Activated CD4-positive, CD25-positive, alpha-beta regulatory T cell treated with anti-CD3 and anti-CD28 coated beads, Interleukin-2, amount 50 U/mL, for 24 hours (primary cell): ENCODE data around the gene MPHOSPH6.
"Not testable (repeated sequence)": the region's sequence is repeated elsewhere in the genome, so short reads cannot be mapped to it uniquely, and the experiment has no call there.

Experiments
- ATAC-seq, 2 donors: fragments of 150-1000 bp; cut with Tn5 transposase; one replicate each; pipeline ENCODE4 v1.10.0; 2021; ENCODE audit warnings: mild to moderate bottlenecking in 1 of 2, moderate library complexity in 1 of 2

MPHOSPH6 gene

DNA sequence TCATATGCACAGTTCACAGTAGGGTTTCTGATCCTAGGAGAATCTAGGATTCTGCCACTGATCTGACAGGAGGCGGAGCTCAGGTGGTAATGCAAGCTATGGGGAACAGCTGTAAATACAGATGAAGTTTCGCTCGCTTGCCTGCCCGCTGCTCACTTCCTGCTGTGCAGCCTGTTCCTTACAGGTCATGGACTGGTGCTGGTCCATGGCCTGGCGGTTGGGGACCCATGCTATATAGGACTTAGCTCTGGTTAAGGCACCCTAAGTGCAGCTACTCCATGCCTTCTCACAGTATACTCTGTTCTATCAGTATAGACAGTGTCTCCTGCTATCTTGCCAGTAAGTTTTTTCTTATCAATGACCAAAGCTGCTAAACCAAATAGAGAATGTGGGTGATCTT lies 2.4 kb downstream of the MPHOSPH6 start:
- ATAC-seq, result no peak

DNA sequence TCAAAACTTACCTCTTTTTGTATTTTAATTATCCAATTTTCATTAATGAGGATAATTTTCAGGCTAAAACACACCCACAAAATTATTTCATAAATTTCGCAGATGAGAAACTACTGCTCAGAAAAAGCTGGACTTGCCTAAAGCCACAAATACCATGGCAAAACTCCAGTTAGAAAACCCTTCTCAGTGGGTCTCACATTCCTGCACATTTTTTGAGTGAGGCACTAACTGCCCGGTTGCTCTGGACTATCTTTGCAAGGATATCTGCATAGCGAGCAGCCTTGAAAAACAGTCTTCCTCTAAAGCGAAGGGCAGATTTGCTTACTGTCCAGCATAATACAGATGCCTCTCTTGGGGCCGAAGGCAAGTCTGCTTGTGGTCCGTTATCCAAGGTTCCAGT lies 9.8 kb downstream of the MPHOSPH6 start:
- no peak for ATAC-seq

DNA sequence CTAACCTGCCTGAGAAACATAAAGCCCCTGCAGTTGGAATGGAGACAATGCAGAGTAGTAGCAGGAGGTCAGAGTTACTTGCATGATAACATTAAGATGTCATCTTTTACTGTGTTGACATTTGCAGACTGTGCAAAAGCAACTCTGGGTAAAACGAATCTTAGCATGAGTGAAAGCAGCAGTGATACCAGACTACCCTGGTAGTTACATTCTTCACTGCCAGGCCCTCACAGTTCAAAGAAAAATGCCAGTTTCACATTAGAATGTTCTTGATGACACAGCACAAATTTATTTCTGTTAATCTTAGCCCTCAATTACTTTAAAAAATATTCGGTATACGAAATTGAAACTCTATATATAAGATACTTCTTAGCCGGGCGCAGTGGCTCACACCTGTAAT lies 12.2 kb downstream of the MPHOSPH6 start:
- no peak for ATAC-seq

DNA sequence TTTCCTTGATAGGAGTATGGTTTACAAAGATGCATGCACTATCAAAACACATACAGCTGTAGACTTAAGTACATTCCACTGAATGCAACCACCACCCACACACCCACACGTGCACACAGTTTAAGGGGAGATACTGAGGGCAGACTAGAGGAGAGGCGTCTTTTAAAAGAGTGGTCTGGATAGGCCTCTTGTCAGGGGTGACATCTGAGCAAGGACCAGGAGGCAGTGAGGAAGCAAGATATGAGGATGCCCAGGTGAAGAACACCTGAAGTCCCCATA lies 12.6 kb downstream of the MPHOSPH6 start:
- ATAC-seq, result no peak

DNA sequence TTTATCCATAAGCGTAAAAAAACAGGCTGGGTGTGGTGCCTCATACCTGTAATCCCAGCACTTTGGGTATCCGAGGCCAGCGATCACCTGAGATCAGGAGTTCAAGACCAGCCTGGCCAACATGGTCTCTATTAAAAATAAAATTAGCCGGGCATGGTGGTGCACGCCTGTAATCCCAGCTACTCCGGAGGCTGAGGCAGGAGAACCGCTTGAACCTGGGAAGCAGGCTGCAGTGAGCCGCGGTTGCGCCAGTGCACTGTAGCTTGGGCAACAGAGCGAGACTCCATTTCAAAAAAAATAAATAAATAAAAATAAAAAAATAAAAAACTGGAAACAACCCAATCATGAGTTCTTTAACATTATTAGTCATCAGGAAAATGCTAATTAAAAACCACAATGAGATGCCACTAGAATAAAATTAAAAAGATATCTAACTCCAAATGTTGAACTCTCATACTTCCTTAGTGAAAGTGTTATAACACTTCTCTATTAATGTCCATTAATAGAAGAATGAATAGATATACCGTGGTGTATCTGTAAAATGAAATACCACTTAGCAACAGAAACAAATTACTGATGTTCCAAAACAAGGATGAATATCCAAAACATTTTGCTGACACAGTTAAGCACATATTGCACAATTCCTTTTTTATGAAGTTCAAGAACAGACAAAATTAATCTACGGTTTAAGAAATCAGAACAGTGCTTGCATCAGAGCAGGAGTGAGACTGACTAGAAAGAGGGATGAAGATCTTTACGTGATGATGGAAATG lies 13.1 kb downstream of the MPHOSPH6 start:
- ATAC-seq, result no peak

DNA sequence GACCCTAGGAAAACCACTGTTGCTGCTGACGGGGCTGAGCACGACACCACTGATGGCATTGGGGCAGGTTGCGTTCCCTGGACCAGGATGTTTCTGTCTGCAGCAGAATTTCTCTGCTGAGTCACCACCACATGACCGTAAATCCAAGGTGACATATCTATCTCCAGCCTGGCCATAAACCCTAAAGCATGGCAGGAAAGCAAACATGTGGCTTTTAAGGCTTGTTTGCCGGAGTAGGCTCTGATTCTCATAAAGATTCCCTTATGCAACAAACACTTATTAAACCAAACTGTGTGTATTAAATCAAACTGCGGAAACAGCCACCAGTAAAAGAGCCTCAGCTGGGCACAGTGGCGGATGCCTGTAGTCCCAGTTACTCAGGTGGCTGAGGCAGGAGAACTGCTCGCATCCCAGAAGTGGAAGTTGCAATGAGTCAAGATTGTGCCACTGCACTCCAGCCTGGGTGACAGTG lies 17.3 kb downstream of the MPHOSPH6 start:
- ATAC-seq, result no peak

DNA sequence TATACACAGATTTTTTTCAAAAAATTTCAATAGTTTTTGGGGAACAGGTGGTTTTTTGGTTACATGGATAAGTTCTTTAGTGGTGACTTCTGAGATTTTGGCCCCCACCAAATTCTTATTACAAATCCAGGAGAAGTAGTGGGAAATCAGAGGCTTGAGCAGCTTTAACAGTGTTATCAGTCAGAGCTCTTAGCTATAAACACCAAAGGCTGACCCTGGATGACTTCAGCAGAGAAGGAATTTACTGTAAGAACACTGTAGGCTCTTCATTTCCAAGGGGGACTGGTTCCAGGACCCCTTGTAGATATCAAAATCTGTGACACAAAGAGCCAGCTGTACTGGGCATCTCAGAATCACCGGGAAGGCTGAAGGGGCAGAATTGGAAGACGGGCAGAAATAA lies 17.8 kb downstream of the MPHOSPH6 start:
- no peak for ATAC-seq

DNA sequence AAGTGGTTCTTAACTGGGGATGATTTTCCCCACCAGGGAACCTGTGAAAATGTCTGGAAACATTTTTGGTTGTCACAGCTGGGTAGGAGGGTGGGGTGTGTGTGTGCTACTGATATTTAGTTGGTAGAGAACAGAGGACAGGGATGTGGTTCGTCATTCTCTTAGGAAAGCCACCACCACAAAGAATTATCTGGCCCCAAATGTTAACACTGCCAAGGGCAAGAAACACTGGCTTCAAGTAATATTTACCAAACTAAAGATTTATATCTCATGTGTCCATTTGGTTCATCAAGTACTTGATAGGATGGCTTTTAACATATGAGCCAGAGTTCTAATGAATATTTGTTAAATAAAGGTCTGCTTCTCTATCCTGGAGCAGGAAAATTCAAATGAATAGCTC lies 19.5 kb downstream of the MPHOSPH6 start:
- ATAC-seq, result no peak

DNA sequence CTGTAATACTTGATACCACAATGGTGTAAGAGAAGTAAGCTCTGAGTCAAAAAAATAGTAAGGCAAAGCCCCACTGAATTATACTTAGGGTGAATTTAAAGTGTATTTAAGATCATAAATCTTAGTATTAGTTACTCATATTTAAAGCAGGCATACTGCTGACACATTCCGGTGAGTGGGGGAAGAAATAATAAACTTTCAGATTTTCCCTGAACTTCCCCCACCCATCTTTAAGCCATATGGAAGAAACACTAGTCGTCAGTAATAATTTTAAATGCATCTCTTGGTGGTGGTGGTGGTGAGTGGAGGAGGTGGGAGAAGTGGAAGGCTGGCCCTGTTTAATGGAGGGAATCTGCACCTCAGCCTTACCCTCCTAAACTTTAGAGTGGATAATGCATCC lies 20.5 kb downstream of the MPHOSPH6 start:
- no peak for ATAC-seq

DNA sequence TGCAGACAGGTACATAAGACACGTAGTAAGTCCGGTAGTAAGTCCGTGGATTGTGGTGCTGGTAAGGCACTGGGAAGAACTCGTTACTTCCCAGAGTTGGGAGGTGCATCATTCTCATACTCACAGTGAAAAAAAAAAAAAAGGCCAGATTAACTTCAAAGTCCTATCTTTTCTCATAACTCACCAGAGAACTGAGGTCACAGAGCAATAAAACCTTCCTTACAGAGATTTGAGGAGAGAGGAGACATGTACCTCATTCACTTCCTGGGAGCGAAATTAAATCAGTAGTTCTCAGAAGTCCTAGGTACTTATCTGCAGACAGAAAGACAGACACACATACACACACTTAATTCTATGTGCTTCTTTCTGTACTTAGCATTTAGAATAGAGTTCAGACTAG lies 22.5 kb downstream of the MPHOSPH6 start:
- ATAC-seq, result no peak

DNA sequence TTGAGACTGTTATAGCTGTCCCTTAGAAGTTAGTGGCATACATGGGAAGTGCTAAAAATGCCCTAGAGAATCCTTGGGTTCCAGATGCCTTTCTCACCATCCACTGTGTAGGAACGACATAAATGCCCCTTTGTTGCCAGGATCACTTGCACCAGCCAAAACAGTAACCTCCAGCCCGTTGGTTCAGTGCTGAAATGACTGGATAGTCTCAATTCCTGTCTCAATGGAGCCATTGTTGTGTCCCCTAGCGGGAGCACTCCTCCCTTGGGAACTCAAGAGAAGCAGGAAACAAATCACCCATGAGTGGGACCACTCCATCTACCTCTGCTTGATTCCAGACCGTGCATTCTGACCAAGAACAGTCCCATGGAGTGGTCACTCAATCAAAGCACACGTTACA lies 23.1 kb downstream of the MPHOSPH6 start:
- no peak for ATAC-seq

DNA sequence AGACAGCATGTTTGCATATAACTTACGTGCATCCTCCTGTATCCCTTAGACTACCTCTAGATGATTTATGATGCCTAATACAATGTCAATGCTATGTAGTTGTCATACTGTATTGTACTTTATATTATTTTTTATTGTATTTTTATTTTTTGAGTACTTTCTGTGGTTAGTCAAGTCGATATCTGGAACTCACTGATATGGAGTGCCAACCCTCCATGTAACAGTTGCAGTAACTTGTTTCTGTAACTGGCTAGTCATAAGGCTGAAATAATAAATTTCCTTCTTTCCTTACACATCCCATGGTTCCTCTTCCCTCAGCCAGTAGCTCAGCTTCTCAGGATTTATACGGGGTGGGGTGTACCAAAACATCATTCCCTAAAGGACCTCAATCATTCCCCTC lies 23.5 kb downstream of the MPHOSPH6 start:
- no peak for ATAC-seq

DNA sequence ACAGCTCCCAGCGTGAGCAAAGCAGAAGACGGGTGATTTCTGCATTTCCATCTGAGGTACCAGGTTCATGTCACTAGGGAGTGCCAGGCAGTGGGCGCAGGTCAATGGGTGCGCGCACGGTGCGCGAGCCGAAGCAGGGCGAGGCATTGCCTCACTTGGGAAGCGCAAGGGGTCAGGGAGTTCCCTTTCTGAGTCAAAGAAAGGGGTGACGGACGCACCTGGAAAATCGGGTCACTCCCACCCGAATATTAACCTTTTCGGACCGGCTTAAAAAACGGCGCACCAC lies 30.8 kb downstream of the MPHOSPH6 start:
- ATAC-seq, result not testable (repeated sequence)

DNA sequence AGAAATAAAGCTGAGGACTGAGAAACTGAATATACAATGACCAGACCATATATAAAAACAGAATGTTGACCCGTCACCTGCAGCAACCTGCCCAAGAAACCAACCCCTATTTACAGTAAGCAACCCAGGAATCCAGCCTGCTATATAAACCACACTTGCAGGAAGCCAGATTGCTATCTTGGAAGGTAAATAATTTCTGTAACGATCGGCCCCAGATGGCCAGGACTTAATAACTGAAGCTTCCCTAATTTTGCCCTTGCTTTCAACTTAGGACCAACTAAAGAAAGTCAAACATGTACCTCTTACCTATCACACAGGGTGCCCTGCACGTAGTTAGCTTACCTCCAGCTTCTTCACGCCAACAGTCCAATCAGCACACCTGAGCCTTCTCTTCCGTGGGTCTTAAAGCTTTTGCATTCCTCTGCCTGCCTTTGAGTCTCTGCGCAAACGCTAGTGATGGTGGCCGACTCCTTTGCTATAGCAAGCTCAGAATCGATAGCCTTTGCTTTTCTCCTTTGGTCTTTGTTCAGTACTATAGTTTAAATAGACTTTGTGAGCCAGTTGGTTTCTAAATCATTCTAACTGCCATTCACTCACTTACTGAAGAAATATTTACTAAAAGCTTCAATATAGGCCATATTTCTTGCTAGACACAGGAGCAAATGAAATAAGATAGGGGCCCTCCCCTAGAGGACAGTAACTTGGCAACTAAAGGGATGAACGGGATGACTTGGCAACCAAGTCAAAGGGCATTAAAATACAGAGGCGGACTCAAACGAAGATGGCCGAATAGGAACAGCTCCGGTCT lies 31.3 kb downstream of the MPHOSPH6 start:
- no peak for ATAC-seq

DNA sequence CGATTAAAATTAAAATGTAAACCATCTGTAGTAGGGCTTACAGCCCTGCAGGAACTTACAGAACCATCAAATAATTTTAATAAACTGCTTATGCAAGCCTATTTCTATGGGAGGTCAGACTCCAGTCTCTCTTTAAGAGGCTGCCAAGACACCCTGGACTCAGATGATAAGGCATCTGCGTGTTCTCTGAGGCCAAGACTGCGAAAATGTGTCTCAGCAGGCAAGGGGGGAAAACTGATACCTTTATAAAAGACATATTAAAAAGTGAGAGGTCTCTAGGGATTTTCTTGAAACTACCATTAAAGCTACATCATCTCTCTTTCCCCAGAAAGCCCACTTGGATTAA lies 32.2 kb downstream of the MPHOSPH6 start:
- ATAC-seq, result no peak

DNA sequence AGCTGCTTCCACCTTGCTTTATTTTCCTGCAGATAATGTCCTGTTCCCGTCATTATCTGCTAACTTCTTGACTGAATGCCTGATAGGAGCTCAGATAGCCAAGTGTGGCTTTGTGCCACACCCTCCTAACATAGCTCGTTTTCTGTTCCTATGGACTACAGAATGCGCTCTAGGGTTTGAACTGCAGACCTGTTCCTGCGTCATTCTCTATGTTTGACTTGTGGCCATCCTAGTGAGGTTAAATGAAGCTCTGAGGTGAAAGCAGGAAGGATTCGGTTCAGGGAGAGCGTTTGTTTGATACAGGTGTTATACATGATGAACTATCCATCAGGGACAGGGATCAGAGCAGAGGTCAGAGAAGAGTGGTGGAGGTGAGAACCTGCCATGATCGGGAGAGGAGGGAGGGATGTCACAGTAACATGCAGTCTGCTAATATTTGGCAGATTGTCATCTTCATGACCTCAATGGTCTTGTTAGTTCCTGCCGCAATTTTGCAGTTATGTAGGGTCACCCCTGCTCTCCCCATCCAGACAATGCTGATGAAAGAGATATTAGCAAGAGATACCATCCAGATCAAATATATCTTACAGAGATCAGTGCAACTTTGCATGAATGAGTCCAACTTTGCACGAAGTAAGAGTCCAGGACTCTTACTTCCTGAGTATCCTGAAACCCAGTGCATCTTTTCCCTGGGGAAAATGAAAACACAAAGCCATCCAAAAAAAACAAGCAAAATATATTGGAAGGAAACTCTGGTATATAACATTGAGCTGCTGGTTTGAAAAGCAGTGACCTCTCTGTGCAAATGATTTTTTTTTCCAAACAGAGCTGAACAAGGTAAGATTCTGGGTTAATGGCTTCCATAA lies 32.8 kb downstream of the MPHOSPH6 start:
- ATAC-seq, result no peak

DNA sequence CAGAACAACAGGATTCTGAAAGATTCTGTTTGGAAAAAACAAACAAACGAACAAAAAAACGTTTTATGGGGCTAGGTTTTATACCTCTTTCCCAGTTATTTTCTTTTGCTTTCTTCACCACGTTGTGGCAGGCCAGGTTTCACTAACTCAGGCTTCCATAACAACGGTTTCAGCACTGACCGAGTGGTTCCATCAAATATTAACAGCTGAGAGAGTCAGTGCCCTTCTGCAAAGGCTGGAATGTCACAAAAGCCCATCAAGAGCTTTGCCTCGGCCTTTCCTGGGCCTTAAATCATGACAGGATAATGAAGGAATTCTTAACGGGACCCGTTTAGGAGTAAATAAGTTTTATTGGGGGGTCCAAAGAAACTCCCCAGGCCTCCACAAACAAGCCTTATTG lies 34.2 kb downstream of the MPHOSPH6 start:
- ATAC-seq, result no peak

DNA sequence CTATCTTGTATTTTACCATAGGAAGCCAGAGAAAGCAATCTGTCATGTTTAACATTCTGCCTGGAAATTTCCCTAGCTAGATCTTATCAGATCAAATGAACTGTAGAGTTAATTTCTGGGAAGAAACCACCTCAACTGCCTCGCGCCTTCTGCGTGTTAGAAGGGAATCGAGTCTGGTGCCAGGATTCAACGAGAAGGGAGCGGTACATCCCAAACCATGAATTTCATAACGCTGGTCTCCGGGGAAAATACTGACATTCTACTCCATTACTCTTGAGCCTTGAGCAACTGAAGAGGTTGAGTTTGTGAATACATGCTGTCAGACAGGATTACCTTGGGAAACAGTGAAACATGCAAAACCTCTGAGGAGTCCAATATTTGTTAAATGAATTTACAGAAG lies 35.2 kb downstream of the MPHOSPH6 start:
- no peak for ATAC-seq

DNA sequence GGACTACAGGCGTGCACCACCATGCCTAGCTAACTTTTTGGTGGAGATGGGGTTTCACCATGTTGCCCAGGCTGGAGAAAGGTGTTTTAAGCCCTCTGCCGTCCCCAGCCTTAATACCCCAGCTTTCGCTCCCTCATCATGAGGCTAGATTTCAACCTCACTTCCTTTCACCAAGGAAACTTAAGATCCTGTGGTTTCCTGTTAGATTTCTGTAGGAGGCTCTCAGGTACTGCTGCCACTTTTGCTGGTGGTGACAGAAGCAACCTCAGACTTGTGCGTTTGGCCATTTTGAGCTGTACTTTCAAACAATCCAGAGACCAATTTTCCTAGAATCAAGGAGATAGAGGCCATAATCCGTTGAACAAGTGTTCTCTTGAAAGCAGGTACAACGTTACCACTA lies 36.2 kb downstream of the MPHOSPH6 start:
- peak in 1 of 2 donors; percentile 53 for ATAC-seq

DNA sequence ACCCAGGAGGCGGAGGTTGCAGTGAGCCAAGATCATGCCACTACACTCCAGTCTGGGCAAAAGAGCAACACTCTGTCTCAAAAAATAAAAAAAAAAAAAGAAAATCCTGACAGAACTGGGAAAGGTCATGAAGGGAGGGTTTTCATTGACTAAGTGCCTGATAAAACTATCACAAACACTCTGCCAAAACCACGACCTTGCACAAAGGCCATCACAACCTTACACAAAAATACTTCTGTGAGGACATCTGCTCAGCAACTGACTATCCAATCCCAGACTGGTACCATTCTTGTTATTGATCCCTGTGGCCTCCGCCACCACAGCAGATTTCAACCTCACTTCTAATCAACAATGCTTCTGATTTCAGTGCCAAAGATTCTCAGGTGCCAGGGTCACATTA lies 40.1 kb downstream of the MPHOSPH6 start:
- ATAC-seq, result no peak

DNA sequence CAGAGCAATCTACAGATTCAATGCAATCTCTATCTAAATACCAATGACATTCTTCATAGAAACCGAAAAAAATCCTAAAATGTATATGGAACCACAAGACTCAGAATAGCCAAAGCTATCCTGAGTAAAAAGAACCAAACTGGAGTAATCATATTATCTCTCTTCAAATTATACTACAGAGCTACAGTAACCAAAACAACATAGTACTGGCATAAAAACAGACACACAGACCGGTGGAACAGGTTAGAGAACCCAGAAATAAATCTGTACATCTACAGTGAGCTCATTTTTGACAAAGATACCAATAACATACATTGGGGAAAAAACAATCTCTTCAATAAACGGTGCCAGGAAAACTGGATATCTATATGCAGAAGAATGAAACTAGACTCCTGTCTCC lies 45.4 kb downstream of the MPHOSPH6 start:
- ATAC-seq, result no peak

DNA sequence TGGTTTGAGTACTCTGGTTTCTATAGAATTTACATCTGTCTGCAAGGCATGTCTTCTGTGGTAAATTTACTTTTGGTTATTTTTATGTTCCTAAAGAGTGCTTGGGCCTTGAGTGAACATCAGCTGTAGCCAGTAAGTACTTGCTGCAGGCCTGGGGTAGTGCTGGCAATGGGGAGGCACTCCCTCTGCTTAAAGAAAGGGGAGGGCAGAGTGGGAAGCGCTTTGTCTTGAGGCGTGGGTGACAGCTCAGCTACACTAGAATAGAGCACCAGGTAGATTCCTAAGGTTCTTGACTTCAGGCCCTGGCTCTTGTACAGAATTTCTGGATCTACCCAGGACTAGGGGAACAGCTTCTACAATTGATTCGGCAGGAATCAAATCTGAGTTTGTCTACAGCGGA lies 50.6 kb downstream of the MPHOSPH6 start:
- ATAC-seq, result no peak

DNA sequence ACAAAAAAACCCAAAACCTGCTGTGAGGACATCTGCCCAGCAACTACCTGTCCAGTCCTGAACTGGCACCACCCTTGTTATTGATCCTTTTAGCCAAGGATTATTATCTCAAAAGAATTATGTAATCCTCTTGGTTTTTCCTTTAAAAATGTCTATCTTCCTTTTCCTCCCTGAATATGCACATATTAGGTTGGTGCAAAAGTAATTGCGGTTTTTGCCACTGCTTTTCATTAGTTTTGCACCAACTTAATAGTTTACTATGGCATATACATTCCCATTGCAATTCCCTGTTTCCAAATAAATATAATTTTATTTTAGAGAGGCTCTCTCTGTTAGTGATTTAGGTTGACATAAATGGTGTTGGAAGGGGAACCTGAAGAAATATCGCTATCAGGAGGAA lies 51.3 kb downstream of the MPHOSPH6 start:
- no peak for ATAC-seq

DNA sequence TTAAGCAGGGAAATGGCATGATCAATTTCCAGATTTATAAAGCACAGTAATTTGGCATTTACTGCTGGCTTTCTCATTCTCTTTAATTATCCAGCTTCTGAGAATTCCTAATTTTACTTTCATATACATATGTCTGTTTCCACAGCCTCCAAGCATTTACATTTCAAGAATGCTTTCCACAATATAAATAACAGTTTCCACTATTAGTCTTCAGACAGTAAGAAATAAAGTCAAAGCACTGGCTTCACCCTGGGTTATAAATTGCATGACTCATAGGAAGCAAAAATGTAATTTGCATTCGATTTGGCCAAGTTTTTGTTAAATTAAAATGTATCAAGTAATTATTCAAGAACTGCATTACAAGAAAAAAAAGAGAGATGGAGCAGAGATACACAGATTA lies 53.5 kb downstream of the MPHOSPH6 start:
- no peak for ATAC-seq
